Activated T-helper 17 cell treated with anti-CD3 and anti-CD28 coated beads, Interleukin-2, amount 50 U/mL, for 72 hours (primary cell): ENCODE data around the gene NCOA6. TPM values are rescaled to one million over a fixed set of nuclear protein-coding genes. Genes with fewer than 3 reads are reported as not detected.

Experiments
- total RNA-seq, 2 donors: library from RNA; stranded (reverse); gene quantifications; one replicate each; pipeline ENCODE4 v1.2.3, GENCODE V29; 2022

NCOA6 gene
- total RNA-seq, 2 donors from 2014 or later, result 20.8 to 25.3 TPM

Other genes starting within 250 kb of the NCOA6 start
- 10 to 100 TPM; 17.3 to 23.0 TPM for gene PIGU, start 148.6 kb downstream of the NCOA6 start, total RNA-seq
- gene TP53INP2, start 121.3 kb downstream of the NCOA6 start, total RNA-seq, result 1 to 10 TPM; 4.1 to 9.2 TPM
- 10 to 100 TPM in 1 of 2 donors, 1 to 10 TPM in 1; 7.3 to 21.1 TPM for gene GGT7, start 47.2 kb upstream of the NCOA6 start, total RNA-seq
- gene ACSS2, start 51.0 kb upstream of the NCOA6 start, total RNA-seq, result 10 to 100 TPM; 31.7 to 42.0 TPM
- gene GSS, start 130.2 kb upstream of the NCOA6 start, total RNA-seq, result 10 to 100 TPM; 54.7 to 57.4 TPM
- under 1 TPM; 0.24 to 0.29 TPM for gene MYH7B, start 130.2 kb upstream of the NCOA6 start, total RNA-seq